EH (cell line): ENCODE data around the gene PHLDB2.

ENCODE experiments used
- DNase-seq: peaks from one replicate; pipeline ENCODE4 v3.0.0-alpha.2; 2015; ENCODE audit warnings: low read depth

PHLDB2 gene

DNA sequence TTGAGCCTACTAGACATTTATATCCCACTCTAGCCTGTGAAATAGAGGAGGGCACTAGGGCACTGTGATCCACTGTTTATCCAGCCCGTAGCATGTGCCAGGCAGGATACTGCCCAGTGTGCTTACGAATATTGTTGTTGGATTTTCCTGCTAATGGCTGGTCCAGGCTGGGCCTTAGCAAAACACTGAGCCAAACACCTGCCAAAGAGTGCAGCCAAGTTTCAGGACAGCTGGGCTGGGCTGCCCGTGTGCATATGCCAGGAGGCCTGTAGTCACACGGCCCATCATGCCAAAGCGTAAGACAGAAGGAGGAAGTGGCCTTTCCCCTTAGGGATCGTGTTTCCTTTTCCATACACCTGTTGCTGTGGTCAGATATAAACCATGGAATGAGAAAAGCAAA is 65.2 kb downstream of the PHLDB2 start:
- DNase-seq, result no peak

DNA sequence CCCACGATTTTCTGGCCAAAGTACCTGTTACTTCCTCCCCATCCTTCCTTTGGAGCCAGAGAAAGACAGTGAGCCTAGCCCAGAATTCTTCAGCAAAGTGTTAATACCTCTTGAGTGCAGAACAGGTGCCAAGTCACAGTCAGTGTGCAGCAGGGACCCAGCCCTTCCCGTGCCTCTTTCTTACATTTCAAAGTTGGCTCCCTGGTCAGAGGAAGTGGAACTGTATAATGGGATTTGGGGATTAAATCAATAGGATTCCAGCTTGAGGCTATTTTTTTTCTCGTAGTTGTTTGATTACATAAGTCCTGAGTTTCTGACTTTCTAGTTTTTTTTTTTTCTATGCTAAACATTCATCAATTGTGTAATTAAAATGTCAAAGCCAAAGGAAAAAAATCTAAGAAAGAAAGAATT is 67.2 kb downstream of the PHLDB2 start:
- DNase-seq, result peak; percentile 22

GRCh38 chr3:111928613-111929012 is 69.5 kb downstream of the PHLDB2 start:
- DNase-seq, result no peak

GRCh38 chr3:111929484-111929883 is 70.4 kb downstream of the PHLDB2 start:
- DNase-seq, result no peak

DNA sequence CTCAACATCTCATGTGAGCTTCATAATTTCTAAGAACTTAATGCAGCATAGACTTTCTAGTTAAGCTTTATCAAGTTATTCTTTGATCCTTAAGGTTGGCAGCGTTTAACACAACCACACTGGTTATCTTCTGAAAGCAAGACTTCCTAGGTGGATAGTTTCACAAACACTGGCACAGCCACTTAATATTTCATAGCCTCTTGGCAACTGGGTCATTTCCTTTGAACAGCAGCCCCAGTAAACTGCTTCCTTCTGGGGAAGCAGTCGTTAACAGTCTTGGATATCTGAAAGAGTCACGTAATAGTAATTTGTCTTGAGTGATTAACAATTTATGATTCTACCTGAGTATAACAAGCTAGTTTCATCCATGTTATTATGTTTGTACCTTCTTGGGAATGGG is 73.9 kb downstream of the PHLDB2 start:
- no peak for DNase-seq

DNA sequence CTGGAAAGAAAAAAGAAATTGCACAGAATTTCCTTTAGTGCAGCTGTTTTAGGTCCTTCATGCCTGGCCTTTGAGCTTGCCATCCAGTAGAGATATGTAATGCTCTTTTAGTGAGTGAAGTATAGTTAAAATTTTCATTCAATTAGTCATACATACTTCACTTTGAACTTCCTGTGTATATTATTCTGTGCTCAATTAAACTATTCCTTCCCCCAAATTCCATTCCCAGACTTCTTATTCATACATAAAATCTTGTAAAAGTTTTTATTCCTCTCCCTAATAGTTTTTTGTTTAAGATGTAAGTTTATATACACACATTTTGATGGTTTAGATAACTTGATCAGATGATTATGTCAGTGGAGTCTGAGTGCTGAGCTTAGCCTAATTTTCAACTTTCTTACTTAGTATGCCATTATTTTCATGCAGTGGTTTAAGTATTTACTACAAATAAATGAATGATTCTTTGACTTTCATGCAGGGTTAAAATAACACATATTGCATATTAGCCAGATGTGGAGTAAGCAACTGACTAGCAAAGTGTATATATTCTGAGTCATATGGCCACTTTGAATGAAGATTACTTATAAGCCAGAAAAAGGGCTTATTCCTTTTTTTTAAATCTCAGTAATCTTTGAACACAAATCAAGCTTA is 77.3 kb downstream of the PHLDB2 start:
- peak; percentile 95 for DNase-seq

- peak; percentile 65 for DNase-seq
These were observed 77.9 kb downstream of the PHLDB2 start for GRCh38 chr3:111936967-111937366.

- no peak for DNase-seq
These were observed 78.8 kb downstream of the PHLDB2 start for GRCh38 chr3:111937871-111938270.

- no peak for DNase-seq
These were observed 80.8 kb downstream of the PHLDB2 start for GRCh38 chr3:111939873-111940272.

- DNase-seq, result peak; percentile 43
These were observed 84.5 kb downstream of the PHLDB2 start for GRCh38 chr3:111943533-111943932.

DNA sequence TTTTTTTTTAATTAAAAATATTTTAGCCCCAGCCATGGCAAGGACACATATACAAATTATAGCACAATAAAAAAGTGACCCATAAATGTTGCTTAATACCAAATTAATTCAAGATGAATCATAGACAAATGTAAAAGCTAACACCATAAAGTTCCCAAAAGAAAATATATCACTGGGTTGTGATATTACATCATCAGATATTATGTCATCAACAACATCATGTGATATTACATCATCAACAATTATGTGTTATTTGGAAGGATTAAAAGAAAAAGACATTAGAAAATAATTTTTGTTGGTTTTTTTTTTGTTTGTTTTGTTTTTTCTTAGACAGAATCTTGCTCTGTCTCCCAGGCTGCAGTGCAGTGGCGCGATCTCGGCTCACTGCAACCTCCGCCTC is 85.3 kb downstream of the PHLDB2 start:
- peak; percentile 40 for DNase-seq

DNA sequence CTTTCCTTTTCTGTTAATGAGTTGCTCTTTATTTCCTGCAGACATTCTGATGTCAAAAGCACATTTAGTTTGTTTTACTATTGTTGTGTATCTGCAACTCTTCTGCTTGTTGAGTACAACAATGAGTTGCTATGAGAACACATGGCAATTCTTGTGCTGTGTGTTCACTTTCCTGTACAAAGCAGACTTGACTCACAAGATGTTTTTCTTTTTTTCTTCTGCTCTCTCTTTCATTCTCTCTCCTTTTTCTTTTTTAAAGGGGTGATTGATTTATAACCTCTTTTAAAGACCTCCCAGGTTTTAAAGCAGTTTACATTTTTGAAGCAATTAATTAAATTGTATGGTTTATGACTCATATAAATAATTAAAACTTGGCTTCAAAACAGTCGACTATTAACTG is 88.2 kb downstream of the PHLDB2 start:
- DNase-seq, result peak; percentile 71

GRCh38 chr3:111948786-111949185 is 89.7 kb downstream of the PHLDB2 start:
- no peak for DNase-seq

DNA sequence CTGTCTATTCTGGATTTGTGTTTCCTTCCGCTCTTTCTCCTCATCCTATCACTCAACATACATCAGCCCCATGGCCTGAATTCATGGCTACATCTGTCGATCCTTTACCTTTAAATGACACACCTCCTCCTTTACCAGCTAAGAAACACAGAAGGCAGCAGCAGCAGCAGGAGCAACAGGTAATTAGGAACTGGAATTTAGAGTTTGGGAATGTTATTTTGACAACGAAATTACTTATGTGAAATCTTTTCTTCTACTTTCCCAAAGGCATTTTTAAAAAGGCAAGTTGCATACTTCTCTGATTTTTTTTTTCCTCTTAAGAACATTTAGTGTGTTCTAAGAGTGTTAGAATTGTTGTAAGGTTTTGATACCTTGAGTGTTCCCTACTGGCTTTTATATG is 90.6 kb downstream of the PHLDB2 start:
- no peak for DNase-seq

DNA sequence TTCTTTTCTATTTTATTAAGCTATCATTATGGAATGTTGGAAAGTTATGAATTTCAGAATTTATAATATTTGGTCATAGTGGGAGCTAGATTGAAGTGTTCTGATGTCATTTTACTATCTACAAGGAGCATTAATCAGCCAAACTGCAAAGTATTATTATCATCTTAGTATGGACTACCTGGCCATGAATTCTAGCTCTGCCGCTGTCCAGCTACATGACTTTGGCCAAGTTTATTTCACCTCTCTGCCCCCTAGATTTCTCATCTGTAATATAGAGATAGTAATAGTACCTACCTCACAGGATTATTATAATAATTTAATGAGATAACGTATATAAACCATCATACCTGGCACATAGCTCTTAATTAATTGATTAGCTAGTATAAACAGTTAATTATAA is 92.0 kb downstream of the PHLDB2 start:
- no peak for DNase-seq

- DNase-seq, result no peak
These were observed 93.0 kb downstream of the PHLDB2 start for GRCh38 chr3:111952086-111952485.

- DNase-seq, result no peak
These were observed 93.9 kb downstream of the PHLDB2 start for GRCh38 chr3:111952866-111953450.

DNA sequence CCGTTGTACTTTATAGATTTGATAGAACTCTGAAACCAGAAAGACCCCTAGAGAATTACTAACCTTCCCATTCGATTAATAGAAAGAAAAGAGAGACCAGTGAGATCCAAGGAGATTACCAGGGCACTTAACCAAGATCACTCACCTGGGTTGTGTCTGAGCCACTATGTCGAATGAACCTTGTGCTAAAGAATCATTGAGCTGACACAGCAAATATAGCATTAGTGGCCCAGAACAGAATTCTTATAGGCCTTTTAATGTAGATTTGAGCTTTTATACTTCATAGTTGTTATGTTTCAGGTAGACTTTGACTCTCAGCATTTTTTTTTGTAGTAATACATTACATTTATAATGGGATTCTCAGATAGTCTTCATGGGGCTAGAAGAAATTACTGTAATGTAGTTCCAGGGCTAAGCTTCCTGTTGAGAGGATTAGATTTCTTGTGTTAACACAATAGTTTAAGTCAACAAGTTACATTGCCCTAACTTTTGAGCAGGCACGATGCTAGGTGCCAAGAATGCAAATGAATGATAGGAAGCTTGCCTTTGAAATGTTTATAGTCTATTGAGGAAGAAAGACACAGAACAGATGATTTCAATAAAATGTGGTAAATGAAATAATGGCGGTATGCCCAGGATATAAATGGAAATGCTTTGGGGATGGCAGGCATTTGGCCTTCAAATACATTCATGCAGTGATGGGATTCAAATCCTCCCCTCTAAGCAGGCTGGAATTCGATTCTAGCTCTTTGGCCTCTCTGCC is 95.3 kb downstream of the PHLDB2 start:
- DNase-seq, result peak; percentile 82

- DNase-seq, result no peak
These were observed 96.8 kb downstream of the PHLDB2 start for GRCh38 chr3:111955876-111956275.

GRCh38 chr3:111956449-111956848 is 97.4 kb downstream of the PHLDB2 start:
- no peak for DNase-seq

- DNase-seq, result no peak
These were observed 98.1 kb downstream of the PHLDB2 start for GRCh38 chr3:111956995-111957734.

DNA sequence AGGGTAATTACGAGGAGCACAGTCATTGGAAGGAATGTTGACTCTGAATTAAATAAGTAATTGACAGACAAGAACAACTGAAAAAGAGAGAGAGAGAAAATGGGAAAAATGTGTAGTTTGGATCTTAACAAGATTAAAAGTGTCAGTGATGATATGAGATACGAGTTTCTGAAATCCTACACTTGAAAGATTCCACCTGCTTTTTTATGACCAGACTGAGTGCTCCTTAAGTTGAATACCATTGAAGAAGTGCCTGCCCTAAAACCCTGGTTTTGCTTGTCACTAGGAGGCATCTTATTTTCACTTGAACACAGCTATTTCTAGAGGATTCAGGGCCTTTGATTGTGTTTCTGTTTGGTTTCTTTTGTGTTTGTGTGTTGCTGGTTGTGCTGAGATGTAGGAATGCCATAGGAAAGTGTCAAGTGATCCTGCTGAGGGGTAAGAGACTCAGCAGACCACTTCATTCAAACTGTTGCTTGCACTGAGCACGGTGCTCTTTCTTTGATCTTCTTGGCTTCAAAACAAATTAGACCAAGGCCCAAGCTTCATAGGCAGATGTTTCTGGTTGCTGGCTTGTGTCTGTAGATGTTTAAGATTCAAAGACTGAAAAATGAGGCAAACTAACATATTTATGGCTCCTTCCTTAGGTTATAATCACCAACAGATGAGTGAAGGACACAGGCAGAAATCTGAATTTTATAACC is 102.5 kb downstream of the PHLDB2 start:
- DNase-seq, result no peak
